Loucy (cell line): ENCODE data around the gene CELF5.

ENCODE experiments used
- CTCF ChIP-seq: fragments of 200-600 bp; sonication (generic); conservative IDR thresholded peaks from 2 replicates; pipeline ENCODE4 v1.5.1; 2014; ENCODE audit warnings: mild to moderate bottlenecking, antibody characterized with exemption, low read length
- EZH2phosphoT487 ChIP-seq: fragments of 200-600 bp; IDR thresholded peaks from 2 replicates; pipeline ENCODE4 v1.6.1; 2018; ENCODE audit warnings: antibody characterized with exemption, mild to moderate bottlenecking, moderate library complexity, borderline replicate concordance

DNA sequence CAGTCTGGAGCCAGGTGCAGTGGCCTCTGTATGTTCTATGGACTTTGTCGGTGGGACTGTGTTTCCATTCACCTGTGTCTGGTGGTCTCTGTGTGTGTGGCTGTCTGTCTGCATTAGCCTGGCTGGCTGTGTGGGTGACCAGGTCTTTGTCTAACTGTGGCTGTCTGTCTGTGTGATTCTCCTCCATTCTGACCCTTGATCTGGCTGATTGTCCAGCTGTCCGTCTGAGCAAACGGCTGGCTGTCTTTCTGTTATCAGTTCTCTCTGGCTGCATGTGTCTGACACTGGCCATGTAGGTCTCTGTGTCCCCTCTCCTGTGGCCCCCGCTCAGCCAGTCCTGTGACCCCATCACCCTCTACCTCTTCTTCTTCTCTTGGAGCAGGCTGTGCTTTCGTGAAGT is 53.2 kb downstream of the CELF5 start:
- TF ChIP-seq CTCF (no peak), EZH2phosphoT487 (no peak)
